SK-N-SH treated with all-trans-retinoic acid at 6 μM for 48 hours (cell line): ENCODE data around the gene KLK4.

Source experiments
- PPARA ChIP-seq: fragments of 250-450 bp; sonication (Bioruptor Pico); IDR thresholded peaks from 2 replicates; pipeline ENCODE4 v1.5.0; 2020; ENCODE audit warnings: mild to moderate bottlenecking, borderline replicate concordance
- ZFP3 ChIP-seq: fragments of 250-450 bp; sonication (Bioruptor Pico); IDR thresholded peaks from 2 replicates; pipeline ENCODE4 v1.5.0; 2020; ENCODE audit warnings: mild to moderate bottlenecking, moderate library complexity

DNA sequence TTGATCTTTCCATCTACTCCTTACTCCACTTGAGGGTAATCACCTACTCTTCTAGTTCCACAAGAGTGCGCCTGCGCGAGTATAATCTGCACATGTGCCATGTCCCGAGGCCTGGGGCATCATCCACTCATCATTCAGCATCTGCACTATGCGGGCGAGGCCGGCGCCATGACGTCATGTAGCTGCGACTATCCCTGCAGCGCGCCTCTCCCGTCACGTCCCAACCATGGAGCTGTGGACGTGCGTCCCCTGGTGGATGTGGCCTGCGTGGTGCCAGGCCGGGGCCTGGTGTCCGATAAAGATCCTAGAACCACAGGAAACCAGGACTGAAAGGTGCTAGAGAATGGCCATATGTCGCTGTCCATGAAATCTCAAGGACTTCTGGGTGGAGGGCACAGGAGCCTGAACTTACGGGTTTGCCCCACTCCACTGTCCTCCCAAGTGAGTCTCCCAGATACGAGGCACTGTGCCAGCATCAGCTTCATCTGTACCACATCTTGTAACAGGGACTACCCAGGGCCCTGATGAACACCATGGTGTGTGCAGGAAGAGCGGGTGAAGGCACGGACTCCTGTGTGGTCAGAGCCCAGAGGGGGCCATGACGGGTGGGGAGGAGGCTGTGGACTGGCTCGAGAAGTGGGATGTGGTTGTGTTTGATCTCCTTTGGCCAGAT is 40.6 kb downstream of the KLK4 start:
- no peak for TF ChIP-seq ZFP3 (CRISPR knock-in tag)
- no peak for TF ChIP-seq PPARA (CRISPR knock-in tag)
